SK-N-MC (cell line): ENCODE results near the gene S100A14.
A peak's percentile ranks its signal among the peaks of the same experiment; 100 is the strongest.

ENCODE experiments used
- EZH2 ChIP-seq: fragments of 200-600 bp; sonication (generic); IDR thresholded peaks from one replicate; pipeline ENCODE4 v1.6.1; 2017; ENCODE audit warnings: antibody characterized with exemption
- POLR2AphosphoS5 ChIP-seq: IDR thresholded peaks from 2 replicates; pipeline ENCODE4 v1.6.1; 2012; ENCODE audit warnings: mild to moderate bottlenecking, low read depth, low read length, borderline replicate concordance

- no peak for TF ChIP-seq EZH2
- peak; percentile 19; the same call in 1 of the 2 replicates for TF ChIP-seq POLR2AphosphoS5
Observed at GRCh38 chr1:153642161-153642560, 26.0 kb upstream of the S100A14 start.
